T-helper 1 cell treated with Interleukin-12 subunit alpha and Interleukin-12 subunit beta and Interleukin-4 antibody, amounts not matched to agents 30 ng/mL and 1 ng/mL, for 36 hours (primary cell): ENCODE data around the gene PLPPR1. TPM values are rescaled to one million over a fixed set of nuclear protein-coding genes. Genes with fewer than 3 reads are reported as not detected.

ENCODE experiments used
- intact Hi-C: fragments of 100-400 bp; cut with micrococcal nuclease; formaldehyde crosslinking; loops from one replicate; pipeline ENCODE4 v1.15.1; 2024
- total RNA-seq: library from RNA; stranded (reverse); gene quantifications from 2 replicates; pipeline ENCODE4 v1.2.3, GENCODE V29; 2022

The PLPPR1 gene
- total RNA-seq, 1 donor from 2014 or later: not detected

DNA sequence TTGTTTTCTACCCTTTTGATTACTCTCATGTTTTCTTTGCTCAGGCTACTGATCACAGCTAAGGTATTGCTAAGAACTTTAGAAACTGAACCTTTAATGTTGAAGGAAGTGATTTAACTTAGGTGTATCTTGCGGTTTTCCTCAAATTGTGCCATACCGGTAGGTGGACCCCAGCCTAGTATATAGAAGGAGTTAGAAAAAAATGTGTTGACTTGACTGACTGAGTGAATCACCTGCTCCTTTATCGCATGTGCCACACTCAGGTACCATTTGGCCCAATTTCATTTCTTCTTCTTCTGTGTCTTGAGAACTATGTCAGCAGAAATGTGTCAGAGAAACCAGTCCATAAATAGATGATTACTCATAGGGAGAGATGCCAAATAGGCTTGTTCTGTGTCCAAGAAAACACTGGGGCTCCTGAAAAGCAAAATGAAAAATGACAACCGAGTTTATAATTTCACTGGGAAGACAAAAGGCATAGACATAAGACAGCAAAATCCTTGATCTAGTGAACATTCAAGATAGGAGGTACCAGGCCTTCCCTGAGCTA, 19.4 kb downstream of the PLPPR1 start:
- intact Hi-C loops: no loop called here

DNA sequence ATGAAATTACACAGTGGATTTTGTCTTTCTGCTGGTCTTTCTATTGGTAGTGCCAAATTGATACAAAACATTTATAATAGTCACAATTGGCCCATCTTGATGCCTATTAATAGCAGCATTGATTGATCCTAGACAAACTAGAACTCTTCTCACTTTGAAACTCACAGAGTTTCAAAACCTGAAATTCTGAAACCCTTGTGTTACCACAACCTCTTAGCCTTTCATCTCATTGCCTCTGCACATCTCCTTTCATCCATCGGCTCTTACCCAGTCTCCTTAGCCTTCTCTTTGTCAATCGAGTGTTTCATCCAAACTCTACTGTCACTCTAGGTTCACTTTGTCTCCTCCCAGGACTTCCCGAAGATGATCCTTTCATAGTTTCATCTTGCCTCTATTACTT, 22.1 kb downstream of the PLPPR1 start:
- intact Hi-C loops: no loop called here

DNA sequence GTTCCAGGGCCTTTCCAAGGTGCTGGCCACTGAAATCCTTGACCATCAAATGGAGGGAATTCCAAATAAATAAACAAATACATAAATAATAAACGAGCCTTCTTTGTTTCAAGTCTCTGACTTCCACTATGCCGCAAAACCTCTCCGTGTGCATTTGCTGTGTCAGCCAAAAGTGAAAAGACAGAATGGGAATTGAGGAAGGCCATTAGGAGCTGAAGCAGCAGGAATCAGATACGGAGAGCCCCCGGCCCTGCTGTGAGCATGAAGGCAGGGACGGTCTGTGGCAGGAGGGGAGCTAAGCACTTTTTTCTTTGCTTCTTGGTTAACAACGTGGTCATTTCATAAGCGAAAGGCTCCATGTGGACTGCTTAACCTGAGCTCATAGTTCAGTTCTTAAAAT, 26.1 kb downstream of the PLPPR1 start:
- intact Hi-C loops: no loop called here

DNA sequence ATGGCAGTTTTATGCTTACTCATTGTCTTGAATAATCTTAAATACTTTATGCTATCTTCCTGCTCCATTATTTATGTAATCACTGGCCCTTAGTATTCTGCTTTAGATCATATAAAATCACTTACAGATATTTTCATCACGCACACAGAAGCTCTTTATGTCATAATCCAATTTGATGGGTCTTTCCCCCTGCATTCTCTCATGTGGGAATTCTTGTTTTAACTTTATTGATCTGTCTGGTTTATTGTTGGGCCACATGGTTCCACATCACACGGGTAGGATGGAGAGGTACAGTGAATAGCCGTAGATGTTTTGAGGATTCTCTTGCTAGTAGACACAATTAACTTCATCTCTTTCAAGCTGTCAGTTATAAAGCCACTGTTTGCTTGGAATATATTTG, 27.0 kb downstream of the PLPPR1 start:
- intact Hi-C loops: no loop called here

DNA sequence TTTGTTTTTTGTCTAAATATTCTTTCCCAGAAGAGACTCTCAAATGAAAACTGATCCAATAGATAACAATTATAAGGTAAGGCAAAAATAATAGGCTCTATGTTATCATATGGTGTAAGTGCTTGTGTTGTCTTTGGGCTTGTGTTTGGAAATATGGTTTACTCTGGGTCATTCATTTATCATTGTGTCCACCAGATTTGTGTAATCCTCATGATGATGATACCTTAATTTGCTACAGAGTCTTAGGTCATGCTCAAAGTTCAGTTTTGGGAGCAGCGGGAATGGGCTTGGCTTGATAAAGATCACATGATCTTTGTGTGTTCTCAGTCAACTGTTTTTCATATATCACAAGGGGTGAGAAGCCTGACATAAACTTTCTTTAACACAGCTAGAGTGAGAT, 34.2 kb downstream of the PLPPR1 start:
- intact Hi-C loops: no loop called here

DNA sequence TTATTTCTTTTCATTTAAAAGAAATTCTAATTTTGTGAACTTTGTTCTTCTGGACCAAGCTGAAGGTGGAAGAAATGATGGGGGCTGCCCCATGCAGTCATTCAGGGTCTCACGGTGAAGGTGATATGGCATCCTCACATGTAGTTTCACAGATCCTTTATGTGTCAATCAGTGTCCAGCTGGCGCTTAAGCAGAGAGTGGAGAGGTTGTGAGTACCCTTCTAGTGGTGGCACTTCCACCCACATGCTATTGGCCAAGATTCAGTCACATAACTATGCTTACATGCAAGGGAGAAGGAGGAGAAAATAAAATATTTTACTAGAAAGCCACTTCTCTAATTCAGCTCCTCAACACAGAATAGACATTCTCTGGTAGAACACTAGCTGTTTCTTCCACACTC, 34.7 kb downstream of the PLPPR1 start:
- intact Hi-C loops: no loop called here

DNA sequence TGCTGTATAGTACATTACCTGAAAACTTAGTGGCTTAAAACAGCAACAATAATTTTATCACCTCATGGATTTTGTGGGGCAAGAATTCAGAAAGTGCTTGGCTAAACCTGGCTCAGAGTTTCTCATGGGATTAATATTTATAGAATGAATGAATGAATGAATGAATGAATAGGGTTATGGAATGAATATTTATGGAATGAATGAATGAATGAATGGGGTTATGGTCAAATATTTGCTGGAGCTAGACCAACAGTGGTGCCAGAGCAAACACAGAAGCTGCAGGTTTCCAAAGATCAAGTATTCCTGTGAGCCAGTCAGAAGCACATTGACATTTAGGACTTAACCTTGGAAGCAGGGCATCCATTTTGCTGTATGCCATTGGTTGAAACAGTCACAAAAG, 35.7 kb downstream of the PLPPR1 start:
- intact Hi-C loops: no loop called here

DNA sequence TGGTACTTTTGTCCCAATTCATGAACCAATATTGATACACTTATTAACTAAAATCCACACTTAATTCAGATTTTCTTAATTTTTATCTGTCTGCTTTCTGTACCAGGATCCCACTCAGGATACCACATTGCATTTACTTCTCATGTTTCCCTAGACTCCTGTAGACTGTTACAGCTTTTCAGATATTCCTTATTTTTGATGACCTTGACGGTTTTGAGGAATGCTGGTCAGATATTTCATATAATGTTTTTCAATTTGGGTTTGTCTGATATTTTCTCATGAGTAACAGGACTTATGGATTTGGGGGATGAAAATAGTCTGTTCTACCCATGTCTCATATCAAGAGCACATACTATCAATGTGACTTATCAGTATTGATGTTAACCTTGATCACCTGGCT, 37.4 kb downstream of the PLPPR1 start:
- intact Hi-C loops: loop anchor here (2.0 kb wide), 1 partner anchor 63 kb away; no protein-coding TSS in a partner anchor

DNA sequence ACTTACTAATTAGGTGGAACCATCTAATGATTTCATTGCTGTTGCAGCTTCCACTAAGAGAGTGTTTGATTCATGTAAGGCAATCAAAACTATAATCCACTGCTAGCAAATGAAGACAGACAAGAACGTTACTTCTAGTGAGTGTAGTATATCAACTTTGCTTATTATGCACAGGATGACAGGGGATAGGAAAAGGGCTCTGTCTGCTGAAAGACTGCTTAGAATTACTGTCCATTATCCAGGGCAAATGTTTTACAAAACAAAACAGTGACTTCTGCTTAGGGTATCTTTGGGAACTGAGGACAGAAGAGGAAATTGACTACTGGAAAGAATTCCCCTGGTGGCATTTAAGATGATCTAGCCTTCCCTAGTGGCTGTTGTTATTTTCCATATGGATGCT, 40.2 kb downstream of the PLPPR1 start:
- intact Hi-C loops: no loop called here

DNA sequence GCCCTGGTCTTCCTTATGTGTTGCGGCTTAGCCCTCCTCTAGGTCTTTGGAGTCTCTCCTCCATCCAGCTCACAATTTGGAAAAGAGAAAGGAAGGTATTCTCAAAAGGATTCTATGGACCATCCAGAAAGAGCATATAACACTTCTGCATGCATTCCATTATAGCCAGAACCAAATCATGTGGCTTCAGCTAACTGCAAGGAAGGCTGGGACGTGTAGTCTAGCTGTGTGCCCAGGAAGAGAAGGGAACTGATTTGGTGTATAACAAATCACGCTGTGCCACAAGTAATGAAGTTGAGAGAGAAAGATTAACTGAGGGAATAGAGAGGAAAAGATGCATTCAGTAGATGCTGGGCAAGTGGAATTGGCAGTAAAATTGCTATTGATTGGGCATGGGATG, 43.7 kb downstream of the PLPPR1 start:
- intact Hi-C loops: no loop called here

DNA sequence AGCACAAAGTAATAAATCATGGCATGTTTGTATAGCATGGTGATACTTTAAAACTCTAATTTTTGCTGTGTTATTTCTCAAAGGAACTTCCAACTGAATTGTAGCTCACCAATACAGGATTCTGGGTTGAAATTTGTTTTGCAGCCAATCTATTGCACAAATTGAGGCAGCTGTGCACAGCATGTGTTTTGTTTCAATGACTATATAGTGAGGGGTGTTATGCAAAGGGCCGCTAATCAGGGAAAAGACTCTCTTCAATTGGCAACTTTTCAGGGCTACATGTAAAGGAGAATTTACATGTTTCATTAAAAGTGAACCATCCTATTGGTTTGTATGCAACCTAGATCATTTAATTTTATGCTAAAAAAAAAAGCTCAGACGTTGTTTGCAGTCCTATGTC, 44.6 kb downstream of the PLPPR1 start:
- intact Hi-C loops: no loop called here

DNA sequence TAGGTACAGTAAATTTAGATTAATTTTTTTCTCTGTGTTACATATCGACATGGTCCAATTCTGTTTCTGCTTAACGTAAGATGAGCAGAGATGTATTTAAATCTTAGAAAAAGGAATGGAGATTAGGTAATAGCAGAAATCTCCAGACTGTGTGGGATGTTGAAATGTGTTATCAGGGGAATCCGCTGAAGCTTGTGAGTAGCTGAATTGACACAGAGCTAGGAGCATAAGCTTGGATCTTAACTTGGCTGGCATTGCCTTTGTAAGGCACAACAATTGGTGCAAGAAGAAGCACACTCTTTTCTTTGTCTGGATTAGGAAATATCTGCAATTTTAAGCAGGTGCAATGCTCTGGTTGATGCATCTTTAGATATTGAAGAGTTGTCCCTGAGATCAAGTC, 53.1 kb downstream of the PLPPR1 start:
- intact Hi-C loops: no loop called here

DNA sequence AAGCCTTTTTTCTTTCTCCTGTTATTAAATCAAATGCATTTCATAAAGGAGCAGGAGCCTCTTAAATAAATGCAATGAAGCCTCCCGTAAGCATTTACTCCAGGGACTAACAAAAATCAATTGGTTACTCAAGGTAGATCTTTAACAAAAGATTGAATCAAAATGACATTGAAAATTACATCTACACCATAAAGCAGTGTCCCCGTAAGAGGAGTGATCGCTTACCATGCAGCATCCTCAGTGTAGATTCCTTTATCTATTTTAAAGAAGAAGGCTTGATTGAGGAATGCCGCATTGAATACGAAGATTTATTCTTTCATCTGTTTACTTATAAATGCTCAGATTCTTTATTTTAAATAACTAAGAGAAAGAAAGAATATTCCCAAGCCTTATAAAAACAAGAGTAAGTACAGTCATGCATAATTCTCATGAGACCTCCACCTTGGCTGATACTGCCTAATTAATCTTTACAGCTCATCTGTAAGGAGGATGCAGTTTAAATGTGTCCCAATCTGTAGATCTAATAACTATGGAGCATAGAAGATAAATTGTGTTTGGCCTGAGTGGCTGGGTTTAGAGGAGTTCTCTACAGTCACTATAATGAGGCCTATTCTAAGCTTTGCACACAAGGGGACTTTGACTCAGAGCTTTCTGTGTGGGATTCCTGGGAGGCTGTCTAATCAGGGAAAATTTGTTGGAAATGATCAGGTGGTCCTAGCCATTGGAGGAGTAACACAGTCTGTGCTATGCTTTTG, 55.1 kb downstream of the PLPPR1 start:
- intact Hi-C loops: no loop called here

DNA sequence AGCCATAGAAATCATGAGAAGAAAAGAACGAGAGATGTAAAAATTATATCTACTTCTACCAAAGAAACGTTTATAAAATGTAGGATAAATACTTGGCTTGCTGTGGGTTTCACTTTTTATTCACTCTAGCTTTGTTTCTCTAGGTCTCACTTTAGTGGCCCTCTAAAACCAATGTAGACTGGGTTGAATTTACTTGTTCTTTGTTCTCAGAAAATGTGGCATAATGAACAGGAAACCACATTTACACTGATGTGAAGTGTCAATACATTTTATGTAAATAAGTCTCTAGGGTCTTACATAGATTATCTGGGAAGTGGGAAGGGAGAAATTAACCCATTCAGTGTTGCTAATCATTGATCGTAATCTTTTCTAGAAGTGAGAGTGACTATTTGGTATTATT, 58.9 kb downstream of the PLPPR1 start:
- intact Hi-C loops: no loop called here

DNA sequence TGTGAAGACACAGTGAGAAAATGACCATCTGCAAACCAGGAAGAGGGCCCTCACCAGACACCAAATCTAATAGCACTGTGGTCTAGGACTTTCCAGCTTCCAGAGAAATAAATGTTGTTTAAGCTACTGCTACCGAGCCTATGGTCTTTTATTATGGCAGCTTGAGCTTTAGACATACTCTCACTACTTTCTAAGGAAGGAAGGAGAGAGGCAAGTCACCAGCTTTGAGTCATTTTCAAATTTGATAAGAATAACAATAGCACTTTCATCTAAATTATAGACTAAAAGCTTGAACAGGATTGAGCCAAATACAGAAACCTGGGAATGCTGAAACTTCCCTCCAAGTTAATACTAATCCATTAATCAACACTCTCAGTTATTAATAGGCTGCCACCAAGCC, 64.4 kb downstream of the PLPPR1 start:
- intact Hi-C loops: no loop called here

DNA sequence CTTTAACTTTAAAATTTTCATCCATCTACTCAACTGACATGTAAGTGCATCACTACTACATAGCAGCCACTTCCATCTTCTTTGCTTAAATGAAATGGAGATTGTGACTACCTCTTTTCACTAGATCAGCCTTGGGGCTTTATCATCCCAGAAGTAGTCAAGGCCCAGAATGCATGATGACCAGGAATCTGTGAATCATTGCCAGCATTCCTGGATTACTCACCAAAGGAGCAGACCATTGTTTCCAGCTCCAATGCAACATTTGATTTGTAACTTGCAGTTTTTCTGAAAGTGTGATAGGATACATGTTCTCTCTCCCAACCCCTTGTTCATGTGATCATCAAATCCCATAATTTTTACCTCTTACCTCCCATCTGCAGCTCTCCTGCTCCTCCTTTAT, 65.1 kb downstream of the PLPPR1 start:
- intact Hi-C loops: no loop called here

DNA sequence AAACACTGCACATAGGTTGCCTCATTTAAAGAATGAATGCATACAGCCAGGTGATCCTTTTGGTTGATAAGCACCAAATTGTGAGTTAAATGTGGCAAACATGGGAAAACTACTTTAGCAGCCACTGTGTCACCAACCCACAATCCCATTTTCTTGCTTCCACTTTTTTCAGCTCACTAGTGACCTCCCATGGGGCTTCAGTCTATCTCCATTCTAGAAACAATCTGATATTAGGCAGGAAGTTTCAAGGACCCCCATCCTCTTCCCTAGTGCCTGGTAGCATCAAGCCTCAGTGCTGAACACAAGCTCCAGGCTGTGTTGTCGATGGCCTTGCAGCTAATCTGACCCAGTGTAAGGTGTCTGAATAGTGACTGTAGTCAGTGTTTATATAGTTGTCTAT, 66.2 kb downstream of the PLPPR1 start:
- intact Hi-C loops: no loop called here

DNA sequence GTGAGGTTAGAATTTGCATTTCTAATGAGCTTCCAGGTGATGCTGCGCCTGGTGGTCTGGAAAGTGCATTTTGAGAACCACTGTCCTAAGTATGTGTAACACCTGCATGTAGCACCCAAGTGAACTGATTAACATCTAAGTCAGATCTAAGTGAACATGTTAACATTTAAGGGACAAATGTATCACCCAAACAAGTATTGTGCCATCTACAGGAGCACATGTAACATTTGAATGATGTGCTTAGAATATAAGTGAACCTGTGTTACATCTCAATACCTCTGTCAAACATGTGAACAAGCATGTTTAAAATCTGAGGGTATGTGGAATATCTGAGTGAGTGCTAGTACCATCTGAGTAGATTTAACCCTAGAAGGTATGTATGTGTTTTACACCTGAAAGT, 68.7 kb downstream of the PLPPR1 start:
- intact Hi-C loops: no loop called here

DNA sequence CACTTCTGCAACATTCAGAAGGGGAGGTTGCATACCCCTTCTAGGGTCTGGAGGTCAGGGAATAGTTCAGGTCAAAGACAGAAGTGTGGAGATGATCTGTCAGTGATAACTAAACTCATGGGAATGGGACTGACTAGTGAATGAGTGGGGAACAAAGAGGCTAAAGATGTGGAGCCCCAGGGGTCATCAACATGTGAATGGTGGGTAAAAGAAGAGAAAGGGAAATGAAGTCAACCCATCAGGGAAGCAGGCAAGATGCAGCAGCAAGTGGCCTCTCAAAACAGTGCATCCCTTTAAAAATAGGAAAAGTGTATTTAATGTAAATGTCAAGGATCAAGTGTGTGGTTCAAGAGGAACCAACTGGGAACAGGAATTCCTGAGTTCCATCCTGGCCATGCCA, 69.9 kb downstream of the PLPPR1 start:
- intact Hi-C loops: no loop called here

DNA sequence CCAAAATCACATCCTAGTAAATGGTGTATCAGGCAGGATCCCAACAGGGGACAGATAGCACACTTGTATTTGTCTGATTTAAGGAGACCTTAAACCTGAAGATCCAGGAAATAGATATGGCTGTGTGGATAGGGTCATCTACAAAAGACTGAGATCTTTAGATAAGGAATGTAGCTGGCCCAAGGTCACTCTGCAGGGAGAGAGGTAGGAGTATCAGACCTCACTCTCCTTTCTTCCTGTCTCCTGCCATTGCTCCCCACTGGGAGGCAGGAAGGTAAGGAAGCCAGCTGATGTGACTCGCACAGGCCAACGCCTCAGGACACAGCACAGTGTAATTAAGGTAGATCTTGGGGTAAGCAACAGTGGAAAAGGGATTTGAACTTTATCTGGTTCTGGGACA, 85.8 kb downstream of the PLPPR1 start:
- intact Hi-C loops: no loop called here

DNA sequence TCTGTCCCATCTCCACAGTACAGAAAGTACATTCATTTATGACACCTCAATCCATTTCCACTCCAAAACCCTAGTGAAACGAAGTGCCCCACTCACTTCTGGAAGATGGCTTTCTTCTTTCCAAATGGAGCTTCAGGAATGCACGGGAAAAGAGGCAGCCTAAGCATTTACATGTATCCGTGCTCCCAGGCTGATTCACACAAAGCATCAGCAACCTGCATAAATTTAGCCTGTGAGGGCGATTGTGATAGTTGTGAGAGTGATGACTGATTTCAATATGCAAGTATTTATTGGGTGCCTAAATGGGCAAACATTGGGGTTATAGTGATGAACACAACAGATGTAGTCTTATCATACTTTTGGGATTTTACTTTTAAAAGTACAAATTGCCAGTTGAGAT, 86.6 kb downstream of the PLPPR1 start:
- intact Hi-C loops: no loop called here

DNA sequence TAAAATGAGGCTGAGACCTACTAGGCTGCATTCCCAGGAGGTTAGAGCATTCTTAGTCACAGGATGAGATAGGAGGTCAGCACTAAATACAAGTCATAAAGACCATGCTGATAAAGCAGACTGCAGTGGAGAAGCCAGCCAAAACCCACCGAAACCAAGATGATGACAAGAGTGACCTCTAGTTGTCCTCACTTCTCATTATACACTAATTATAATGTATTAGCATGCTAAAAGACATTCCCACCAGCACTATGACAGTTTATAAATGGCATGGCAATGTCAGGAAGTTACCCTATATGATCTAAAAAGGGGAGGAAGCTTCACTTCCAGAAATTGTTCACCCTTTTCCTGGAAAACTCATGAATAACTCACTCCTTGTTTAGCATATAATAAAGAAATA, 88.6 kb downstream of the PLPPR1 start:
- intact Hi-C loops: no loop called here

DNA sequence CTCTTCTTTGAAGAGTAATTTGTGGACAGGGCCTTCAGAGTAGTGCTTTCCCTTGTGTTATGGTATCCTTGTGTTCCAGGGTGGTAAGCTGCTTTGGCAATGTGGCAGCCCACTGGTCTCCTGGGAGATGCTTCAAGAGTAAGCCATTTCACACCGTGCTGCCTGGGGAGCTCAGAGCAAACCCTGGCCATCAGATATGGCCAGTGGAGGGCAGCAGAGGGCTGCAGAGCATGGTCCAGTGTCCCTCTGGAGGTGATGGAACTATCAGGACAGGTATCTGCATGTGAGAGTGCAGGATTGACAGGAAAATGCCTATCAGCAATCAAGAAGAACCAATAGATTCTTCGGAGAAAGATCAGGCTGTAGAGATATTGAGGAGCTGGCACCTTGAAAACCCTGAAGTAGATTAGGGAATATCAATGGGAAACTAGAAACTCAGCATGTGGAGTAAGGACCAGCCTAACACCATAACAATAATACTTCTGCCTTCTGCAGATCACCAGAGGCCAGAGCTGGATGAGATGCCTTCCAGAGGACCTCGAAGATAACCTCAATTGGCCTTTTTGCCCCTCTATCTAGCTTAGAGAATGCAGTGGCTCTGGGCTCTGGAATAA, 90.8 kb downstream of the PLPPR1 start:
- intact Hi-C loops: loop anchor here (1.0 kb wide), 1 partner anchor 192 kb away; no protein-coding TSS in a partner anchor
